Measurements from ENCODE around the gene APEX1. TPM values are rescaled to one million over a fixed set of nuclear protein-coding genes. Genes with fewer than 3 reads are reported as not detected.
A peak's percentile ranks its signal among the peaks of the same experiment; 100 is the strongest.
"Not testable (repeated sequence)": the region's sequence is repeated elsewhere in the genome, so short reads cannot be mapped to it uniquely, and the experiment has no call there.

Gene APEX1
- total RNA-seq, 1 experiment from 2014 or later, result 122 TPM

DNA sequence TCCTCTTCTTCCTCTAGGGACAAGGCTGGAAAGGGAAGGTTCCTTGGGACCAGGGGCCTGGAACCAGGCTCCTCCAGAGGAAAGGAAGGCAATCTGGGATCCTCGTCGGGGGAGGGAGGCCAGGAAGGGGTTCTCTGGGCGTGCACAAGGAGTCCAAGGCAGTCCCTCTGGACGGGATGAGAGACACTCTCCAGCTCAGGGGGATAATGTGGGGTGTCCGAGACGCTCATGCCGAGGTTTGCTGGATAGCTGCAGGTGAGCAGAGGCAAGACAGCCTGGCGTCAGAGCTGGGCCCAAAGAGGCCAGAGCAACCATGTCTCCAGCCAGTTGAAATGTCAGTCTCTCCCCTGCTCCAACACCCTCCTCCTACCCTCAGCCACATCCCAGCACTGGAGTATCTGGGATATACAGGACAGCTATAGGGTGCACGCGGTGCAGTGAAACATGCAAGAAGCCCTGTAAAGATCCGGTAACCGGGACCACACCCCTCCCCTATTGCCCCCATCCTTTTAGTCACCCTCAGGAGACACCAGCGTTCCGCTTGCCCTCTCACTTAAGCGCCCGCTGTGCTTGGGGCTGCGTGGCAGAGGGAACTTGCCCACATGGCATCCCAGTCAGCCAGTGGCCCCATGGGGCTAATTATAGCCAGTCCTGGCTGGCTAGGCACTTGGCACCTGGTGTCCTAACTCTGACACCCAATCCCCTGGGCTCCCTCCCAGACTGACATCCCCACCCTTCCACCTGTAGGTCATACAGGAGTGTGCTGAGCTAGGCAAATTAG lies 19.3 kb upstream of the APEX1 start, which contains the start of gene KLHL33:
KLHL33 (minus strand) TSS at position 585 of the 781 bp plus-strand sequence; CDS start at position 230, 355 bp downstream.
- no peak for DNase-seq (ENCODE audit: low spot score)

- DNase-seq (ENCODE audit: low spot score), result no peak
Measured at GRCh38 chr14:20436363-20436755, 18.7 kb upstream of the APEX1 start.

DNA sequence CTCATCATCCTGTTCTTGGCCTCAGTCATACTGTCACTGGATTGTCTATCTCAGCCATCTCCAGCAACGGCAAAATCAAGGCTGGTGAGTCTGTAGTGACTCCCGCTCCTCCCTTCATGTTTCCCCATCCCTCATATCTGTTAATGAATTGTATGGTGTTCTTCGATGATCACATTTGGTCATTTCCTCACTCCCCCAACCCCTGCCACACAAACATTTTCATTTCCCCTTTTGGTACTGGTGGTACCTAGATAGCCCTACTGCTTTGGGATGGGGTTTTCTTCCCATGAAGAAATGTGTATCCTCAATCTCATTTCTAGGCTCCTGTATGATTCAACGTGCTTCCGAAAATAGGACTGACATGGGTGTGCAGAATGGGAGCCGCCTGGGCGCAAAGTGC lies 16.4 kb upstream of the APEX1 start:
- DNase-seq (ENCODE audit: low spot score), result no peak

- no peak for DNase-seq (ENCODE audit: low spot score)
Measured at GRCh38 chr14:20440465-20440864, 14.6 kb upstream of the APEX1 start.

GRCh38 chr14:20440882-20441281 lies 14.1 kb upstream of the APEX1 start:
- no peak for DNase-seq (ENCODE audit: low spot score)

GRCh38 chr14:20441461-20441860 lies 13.6 kb upstream of the APEX1 start:
- no peak for DNase-seq (ENCODE audit: low spot score)

GRCh38 chr14:20443650-20444049 lies 11.4 kb upstream of the APEX1 start:
- not testable (repeated sequence) for DNase-seq (ENCODE audit: low spot score)

- no peak for DNase-seq (ENCODE audit: low spot score)
Measured at GRCh38 chr14:20446889-20447288, 8.1 kb upstream of the APEX1 start.

DNA sequence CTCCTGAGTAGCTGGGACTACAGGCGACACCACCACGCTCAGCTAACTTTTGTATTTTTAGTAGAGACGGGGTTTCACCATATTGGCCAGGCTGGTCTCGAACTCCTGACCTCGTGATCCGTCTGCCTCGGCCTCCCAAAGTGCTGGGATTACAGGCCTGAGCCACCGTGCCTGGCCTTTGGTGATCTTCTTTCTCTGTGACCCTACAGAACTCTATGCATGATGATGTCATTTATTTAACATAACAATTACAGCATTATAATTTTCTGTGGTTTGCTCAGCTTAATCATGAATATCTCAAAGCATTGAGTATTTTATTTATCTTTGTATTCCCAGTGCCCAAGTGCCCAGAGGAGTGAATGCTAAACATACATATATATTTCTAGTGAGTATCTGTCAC lies 2.2 kb upstream of the APEX1 start:
- not testable (repeated sequence) for DNase-seq (ENCODE audit: low spot score)

- no peak for DNase-seq (ENCODE audit: low spot score)
Measured at GRCh38 chr14:20455355-20456300, 602 bp downstream of the APEX1 start.

DNA sequence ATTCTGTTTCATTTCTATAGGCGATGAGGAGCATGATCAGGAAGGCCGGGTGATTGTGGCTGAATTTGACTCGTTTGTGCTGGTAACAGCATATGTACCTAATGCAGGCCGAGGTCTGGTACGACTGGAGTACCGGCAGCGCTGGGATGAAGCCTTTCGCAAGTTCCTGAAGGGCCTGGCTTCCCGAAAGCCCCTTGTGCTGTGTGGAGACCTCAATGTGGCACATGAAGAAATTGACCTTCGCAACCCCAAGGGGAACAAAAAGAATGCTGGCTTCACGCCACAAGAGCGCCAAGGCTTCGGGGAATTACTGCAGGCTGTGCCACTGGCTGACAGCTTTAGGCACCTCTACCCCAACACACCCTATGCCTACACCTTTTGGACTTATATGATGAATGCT lies 1.9 kb downstream of the APEX1 start:
- DNase-seq (ENCODE audit: low spot score), result no peak

GRCh38 chr14:20458031-20458789 lies 3.2 kb downstream of the APEX1 start:
- DNase-seq (ENCODE audit: low spot score), result no peak

- no peak for DNase-seq (ENCODE audit: low spot score)
Measured at GRCh38 chr14:20460458-20461224, 5.6 kb downstream of the APEX1 start.

DNA sequence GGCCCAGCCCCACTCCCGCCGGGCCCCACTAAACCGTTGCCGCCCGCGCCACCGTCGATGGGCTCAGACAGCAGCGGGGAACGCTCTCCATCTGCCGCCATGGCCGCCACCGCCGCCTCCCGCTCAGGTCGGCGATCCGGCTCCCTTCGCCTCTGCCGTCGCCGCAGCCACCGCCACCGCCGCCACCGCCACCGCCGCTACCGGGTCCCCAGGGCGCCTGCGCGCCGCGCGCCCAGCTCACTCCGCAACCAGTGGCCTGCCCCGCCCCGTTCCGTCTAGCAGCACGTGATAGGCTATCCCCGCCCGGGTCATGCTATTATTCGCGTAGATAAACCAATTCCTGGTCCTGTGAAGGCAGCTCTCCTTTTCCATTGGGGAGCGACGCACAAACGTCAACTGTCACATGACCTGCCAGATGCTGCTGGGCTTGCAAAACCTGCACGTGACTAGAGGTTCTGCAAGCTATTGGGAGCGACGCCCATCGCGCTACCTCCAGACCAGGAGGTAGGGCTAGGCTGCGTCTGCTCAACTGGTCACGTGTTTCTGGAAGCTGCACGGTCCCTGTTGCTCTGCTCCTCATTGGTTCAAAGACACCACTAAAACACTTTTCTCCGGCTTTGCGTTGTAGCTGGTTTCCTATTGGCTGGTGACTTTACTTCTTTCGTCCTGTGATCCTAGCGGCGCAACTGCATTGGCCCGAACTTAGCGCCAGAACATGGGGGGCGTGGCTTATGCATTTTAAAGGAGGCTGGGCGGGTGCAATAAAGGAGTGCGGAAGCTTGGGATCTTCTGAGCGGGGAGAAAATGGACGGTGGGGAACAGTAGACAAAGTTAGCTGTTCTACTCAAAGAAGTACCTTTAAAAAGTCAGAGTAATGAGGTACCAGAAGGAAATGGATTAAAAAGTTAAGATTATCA lies 6.5 kb downstream of the APEX1 start, which contains the start of gene PIP4P1:
PIP4P1 (minus strand) TSS at position 210 of the 917 bp plus-strand sequence; CDS start at position 101, 109 bp downstream.
- DNase-seq (ENCODE audit: low spot score), result peak; percentile 100

DNA sequence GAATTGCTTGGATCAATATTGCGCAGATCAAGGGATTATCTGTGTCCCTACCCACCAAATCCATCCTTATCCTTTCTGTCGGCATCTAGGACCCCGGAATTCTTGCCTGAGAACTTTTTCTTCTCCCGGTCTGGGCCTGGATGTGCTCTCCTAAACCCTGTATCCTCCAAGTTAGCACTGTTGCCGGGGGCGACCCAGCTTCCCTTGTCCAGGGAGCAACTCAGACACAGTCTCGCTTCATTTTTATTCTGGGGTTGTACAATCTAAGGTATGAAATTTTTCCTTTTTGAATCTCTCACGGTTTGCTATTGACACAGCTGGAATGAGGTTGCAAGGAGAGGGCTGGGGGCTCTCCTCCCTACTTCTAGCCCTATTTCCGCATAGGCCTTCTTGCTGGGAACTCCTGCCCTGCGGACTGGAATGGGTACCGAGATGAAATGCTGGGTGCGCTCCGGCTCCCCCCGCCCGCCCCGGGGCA lies 13.8 kb downstream of the APEX1 start:
- DNase-seq (ENCODE audit: low spot score), result no peak

- DNase-seq (ENCODE audit: low spot score), result peak; percentile 82
Measured at GRCh38 chr14:20469242-20469889, 14.3 kb downstream of the APEX1 start, which contains the start of gene PNP. Gene PNP, plus strand, starts transcription at chr14:20469406. Its CDS starts 119 bp downstream, at chr14:20469525.

GRCh38 chr14:20469890-20470602 lies 15.0 kb downstream of the APEX1 start:
- peak; percentile 43 for DNase-seq (ENCODE audit: low spot score)

DNA sequence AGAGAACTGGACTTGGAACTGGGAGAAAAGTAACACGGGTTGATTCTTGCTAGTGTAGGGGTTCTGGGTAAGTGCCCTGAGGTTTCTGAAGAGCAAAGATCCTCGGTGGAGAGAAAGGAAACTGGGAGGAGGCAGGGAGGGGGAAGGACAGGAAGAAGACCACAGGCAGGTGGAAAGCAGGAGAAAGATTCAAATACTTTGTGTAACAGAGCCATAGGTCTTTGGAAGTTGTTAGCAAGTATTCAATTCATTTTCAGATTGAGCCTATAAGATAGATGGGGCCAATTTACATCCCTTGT lies 15.5 kb downstream of the APEX1 start:
- no peak for DNase-seq (ENCODE audit: low spot score)
